CD14-positive monocyte (primary cell): ENCODE measurements around the gene CCDC15. TPM values are rescaled to one million over a fixed set of nuclear protein-coding genes. Genes with fewer than 3 reads are reported as not detected.

Experiments
- DNase-seq, 3 donors: peaks; one replicate each; pipeline ENCODE4 v3.0.0-alpha.2; 2011 to 2022
- H2AFZ ChIP-seq: 2 replicates; pipeline ENCODE4 v1.6.0; 2012; ENCODE audit warnings: mild to moderate bottlenecking, low read depth, low read length, inconsistent platforms; ENCODE audit not compliant: insufficient read depth, poor library complexity, severe bottlenecking
- H3K27ac ChIP-seq, 2 donors: 1 replicate in 1 of 2; 2 replicates in 1 of 2; pipeline ENCODE4 v1.5.1; 2012 to 2013; ENCODE audit warnings: low read length in 2 of 2, control low read depth in 1 of 2, inconsistent platforms in 1 of 2, low read depth in 1 of 2, mild to moderate bottlenecking in 1 of 2
- H3K27me3 ChIP-seq, 2 donors: one replicate each; pipeline versions ENCODE4 v1.6.0 to v1.6.1; 2011 to 2013; ENCODE audit warnings: low read length in 2 of 2; ENCODE audit not compliant: control insufficient read depth in 2 of 2, insufficient read depth in 2 of 2
- H3K36me3 ChIP-seq, 2 donors: replicated peaks in 1 of 2; 1 replicate in 1 of 2; 2 replicates in 1 of 2; pipeline versions ENCODE4 v1.5.1 to v1.6.1; 2012 to 2013; ENCODE audit warnings: low read length in 2 of 2, control low read depth in 1 of 2, inconsistent platforms in 1 of 2, mild to moderate bottlenecking in 1 of 2; ENCODE audit not compliant: insufficient read depth in 2 of 2, control insufficient read depth in 1 of 2
- H3K4me1 ChIP-seq, 2 donors: 1 replicate in 1 of 2; 2 replicates in 1 of 2; pipeline versions ENCODE4 v1.5.1 to v1.6.1; 2012 to 2013; ENCODE audit warnings: low read length in 2 of 2, control low read depth in 1 of 2, inconsistent platforms in 1 of 2, mild to moderate bottlenecking in 1 of 2, moderate library complexity in 1 of 2; ENCODE audit not compliant: insufficient read depth in 2 of 2, control insufficient read depth in 1 of 2
- H3K4me2 ChIP-seq: replicated peaks from 2 replicates; pipeline ENCODE3; 2012; ENCODE audit warnings: low read length, moderate library complexity, mild to moderate bottlenecking; ENCODE audit not compliant: poor library complexity, severe bottlenecking; ENCODE audit errors: extremely low read depth
- H3K4me3 ChIP-seq, 3 experiments: fragments of 200-600 bp in 1 of 3; sonication (generic) in 1 of 3; replicated peaks in 1 of 3; 1 replicate in 2 of 3; 2 replicates in 1 of 3; pipeline ENCODE4 v1.5.1; 2011 to 2013; ENCODE audit warnings: low read length in 3 of 3, mild to moderate bottlenecking in 3 of 3, control low read depth in 2 of 3, low read depth in 2 of 3, inconsistent platforms in 1 of 3, moderate library complexity in 1 of 3
- H3K79me2 ChIP-seq: 2 replicates; pipeline ENCODE4 v1.6.0; 2012; ENCODE audit warnings: mild to moderate bottlenecking, control low read depth, inconsistent platforms, low read length, moderate library complexity; ENCODE audit not compliant: insufficient read depth
- H3K9ac ChIP-seq: 2 replicates; pipeline ENCODE4 v1.6.0; 2017; ENCODE audit warnings: low read length, mild to moderate bottlenecking; ENCODE audit not compliant: insufficient read depth, poor library complexity, severe bottlenecking
- H3K9me3 ChIP-seq, 2 donors: replicated peaks in 1 of 2; 1 replicate in 1 of 2; 2 replicates in 1 of 2; pipeline versions ENCODE4 v1.5.1 to v1.6.1; 2012 to 2013; ENCODE audit warnings: low read length in 2 of 2, control low read depth in 1 of 2; ENCODE audit not compliant: control insufficient read depth in 1 of 2, insufficient read depth in 1 of 2
- H4K20me1 ChIP-seq: 2 replicates; pipeline ENCODE4 v1.6.0; 2012; ENCODE audit warnings: mild to moderate bottlenecking, low read length, control low read depth, moderate library complexity; ENCODE audit not compliant: insufficient read depth
- H3K27ac Mint-ChIP-seq, 7 donors: one replicate each; pipeline ENCODE4 v1.8.0; 2020; ENCODE audit warnings: mild to moderate bottlenecking in 7 of 7, mixed read lengths in 7 of 7, moderate library complexity in 6 of 7, inconsistent platforms in 2 of 7
- H3K27me3 Mint-ChIP-seq, 3 donors: one replicate each; pipeline ENCODE4 v1.8.0; 2021 to 2022; ENCODE audit warnings: low read depth in 3 of 3, mild to moderate bottlenecking in 3 of 3, mixed read lengths in 3 of 3, moderate library complexity in 3 of 3, inconsistent platforms in 1 of 3
- H3K36me3 Mint-ChIP-seq, 2 donors: one replicate each; pipeline ENCODE4 v1.8.0; 2020; ENCODE audit warnings: mixed read lengths in 2 of 2, inconsistent platforms in 1 of 2, mild to moderate bottlenecking in 1 of 2
- H3K4me1 Mint-ChIP-seq: one replicate; pipeline ENCODE4 v1.8.0; 2020; ENCODE audit warnings: mild to moderate bottlenecking, mixed read lengths
- H3K4me3 Mint-ChIP-seq, 2 donors: one replicate each; pipeline ENCODE4 v1.8.0; 2020; ENCODE audit warnings: mild to moderate bottlenecking in 2 of 2, mixed read lengths in 2 of 2, moderate library complexity in 1 of 2
- H3K9me3 Mint-ChIP-seq, 7 donors: one replicate each; pipeline ENCODE4 v1.8.0; 2020 to 2022; ENCODE audit warnings: mixed read lengths in 7 of 7, mild to moderate bottlenecking in 6 of 7, moderate library complexity in 6 of 7, inconsistent platforms in 2 of 7
- CTCF ChIP-seq: fragments of 200-600 bp; IDR thresholded peaks from one replicate; pipeline ENCODE4 v1.8.0; 2022; ENCODE audit warnings: antibody characterized with exemption, mild to moderate bottlenecking
- WGBS: methylation state at CpG from one replicate; pipeline ENCODE4 v1.1.5; 2013; ENCODE audit warnings: missing lambda C conversion rate; ENCODE audit not compliant: insufficient coverage; 5-methylcytosine and 5-hydroxymethylcytosine counted together
- intact Hi-C, 2 donors: fragments of 100-400 bp; cut with micrococcal nuclease; formaldehyde crosslinking; loops; one replicate each; pipeline versions ENCODE4 v1.15.0 to v1.15.1; 2023
- polyA plus RNA-seq, 3 donors: library from polyadenylated mRNA; depleted of rRNA in 1 of 3; unstranded in 2 of 3; stranded (reverse) in 1 of 3; fragments of 300-500 nt in 2 of 3; fragments of >200 nt in 1 of 3; fragmentation: Illumina TruSeq in 2 of 3; gene quantifications; 1 replicate in 2 of 3; 2 replicates in 1 of 3; pipeline ENCODE4 v1.2.3, GENCODE V29; 2012 to 2021

The CCDC15 gene
- polyA plus RNA-seq, 3 donors, result 0.24 to 0.32 (median 0.28) TPM

GRCh38 chr11:124928942-124929665 is 24.9 kb upstream of the CCDC15 start:
- Histone ChIP-seq H3K36me3 (no peaks in the 10 kb centered on the region), H3K27me3 (no peaks in the 10 kb centered on the region), H3K27ac (no peak overlapping the region), H3K4me1 (no peaks in the 10 kb centered on the region), H3K4me2 (no peak overlapping the region), H2AFZ (no peak overlapping the region), H3K9me3 (no peaks in the 10 kb centered on the region), H4K20me1 (no peaks in the 10 kb centered on the region), H3K4me3 (no peak overlapping the region), H3K9ac (no peak overlapping the region), H3K79me2 (no peaks in the 10 kb centered on the region)
- DNase-seq, result no peak
- WGBS, result 17% methylated on average over 2 of the region's 4 CpGs
- no peak overlapping the region for H3K4me3 Mint-ChIP-seq
- peaks cover 2% of the 10 kb centered on the region for H3K4me1 Mint-ChIP-seq
- H3K9me3 Mint-ChIP-seq, result no peaks in the 10 kb centered on the region
- TF ChIP-seq CTCF, result no peak
- peaks cover 0 to 6% (median 0%) of the 10 kb centered on the region in 3 donors for H3K27me3 Mint-ChIP-seq
- no peaks in the 10 kb centered on the region for H3K36me3 Mint-ChIP-seq
- intact Hi-C loops, result no loop called here
- no peak overlapping the region for H3K27ac Mint-ChIP-seq

- Histone ChIP-seq H3K79me2 (no peaks in the 10 kb centered on the region), H3K9ac (no peak overlapping the region), H4K20me1 (no peaks in the 10 kb centered on the region), H3K4me1 (no peaks in the 10 kb centered on the region), H3K27ac (no peak overlapping the region), H3K4me2 (no peak overlapping the region), H3K36me3 (no peaks in the 10 kb centered on the region), H2AFZ (no peak overlapping the region), H3K27me3 (no peaks in the 10 kb centered on the region), H3K4me3 (no peak overlapping the region), H3K9me3 (no peaks in the 10 kb centered on the region)
- Mint-ChIP-seq H3K4me1 (peaks cover 2% of the 10 kb centered on the region), H3K27ac (no peak overlapping the region), H3K4me3 (no peak overlapping the region), H3K36me3 (no peaks in the 10 kb centered on the region), H3K27me3 (peaks cover 2 to 4% (median 2%) of the 10 kb centered on the region in 3 donors), H3K9me3 (no peaks in the 10 kb centered on the region)
- intact Hi-C loops, result no loop called here
- no CpG with 5 or more reads among the region's 3 CpGs for WGBS
- no peak for TF ChIP-seq CTCF
- DNase-seq, result no peak
Observed at GRCh38 chr11:124930799-124931198, 23.2 kb upstream of the CCDC15 start.
